GM18909 (cell line): Measurements from ENCODE around the gene RNF212.
"Not testable (repeated sequence)": the region's sequence is repeated elsewhere in the genome, so short reads cannot be mapped to it uniquely, and the experiment has no call there.

Source experiments
- ATAC-seq: cut with Tn5 transposase; IDR thresholded peaks from one replicate; pipeline ENCODE4 v1.9.1; 2021; ENCODE audit warnings: mild to moderate bottlenecking; ENCODE audit not compliant: unreplicated experiment, poor library complexity

Gene RNF212

DNA sequence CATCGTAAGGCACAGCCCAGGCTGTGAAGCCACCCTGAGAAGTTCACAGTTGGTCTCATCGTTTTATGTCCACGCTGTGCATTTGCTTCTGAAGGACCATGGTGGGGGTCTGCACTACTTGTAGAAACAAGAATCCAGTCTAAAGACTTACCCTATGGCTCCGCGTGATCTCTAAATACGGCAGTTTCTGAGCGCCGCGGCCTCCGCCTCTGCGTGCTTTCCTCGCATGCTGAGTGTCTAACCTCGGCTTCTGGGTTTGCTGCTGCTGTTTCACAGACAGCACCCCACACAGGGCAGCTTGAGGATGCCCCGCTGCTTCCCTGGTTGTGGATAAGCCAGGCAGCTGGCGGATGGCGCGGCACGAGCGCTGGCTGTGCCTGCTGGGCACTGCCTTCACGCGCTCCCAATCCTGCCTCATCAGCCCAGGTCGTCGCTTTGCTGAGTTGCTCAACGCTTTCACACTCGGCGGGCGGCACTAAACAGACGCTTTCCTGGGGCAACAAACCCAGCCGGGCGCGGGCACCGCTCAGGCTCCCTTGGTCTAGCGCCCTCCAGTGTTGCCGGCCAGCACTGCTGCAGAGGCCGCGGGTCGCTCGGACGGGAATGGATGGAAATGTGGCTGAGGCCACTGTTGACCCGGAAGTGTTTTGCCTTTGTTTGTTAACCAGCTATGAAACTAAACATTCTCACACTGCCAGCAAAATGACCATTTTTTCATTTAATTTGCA is 62.7 kb downstream of the RNF212 start:
- ATAC-seq: no peak

GRCh38 chr4:1049591-1049905 is 63.8 kb downstream of the RNF212 start:
- no peak for ATAC-seq

DNA sequence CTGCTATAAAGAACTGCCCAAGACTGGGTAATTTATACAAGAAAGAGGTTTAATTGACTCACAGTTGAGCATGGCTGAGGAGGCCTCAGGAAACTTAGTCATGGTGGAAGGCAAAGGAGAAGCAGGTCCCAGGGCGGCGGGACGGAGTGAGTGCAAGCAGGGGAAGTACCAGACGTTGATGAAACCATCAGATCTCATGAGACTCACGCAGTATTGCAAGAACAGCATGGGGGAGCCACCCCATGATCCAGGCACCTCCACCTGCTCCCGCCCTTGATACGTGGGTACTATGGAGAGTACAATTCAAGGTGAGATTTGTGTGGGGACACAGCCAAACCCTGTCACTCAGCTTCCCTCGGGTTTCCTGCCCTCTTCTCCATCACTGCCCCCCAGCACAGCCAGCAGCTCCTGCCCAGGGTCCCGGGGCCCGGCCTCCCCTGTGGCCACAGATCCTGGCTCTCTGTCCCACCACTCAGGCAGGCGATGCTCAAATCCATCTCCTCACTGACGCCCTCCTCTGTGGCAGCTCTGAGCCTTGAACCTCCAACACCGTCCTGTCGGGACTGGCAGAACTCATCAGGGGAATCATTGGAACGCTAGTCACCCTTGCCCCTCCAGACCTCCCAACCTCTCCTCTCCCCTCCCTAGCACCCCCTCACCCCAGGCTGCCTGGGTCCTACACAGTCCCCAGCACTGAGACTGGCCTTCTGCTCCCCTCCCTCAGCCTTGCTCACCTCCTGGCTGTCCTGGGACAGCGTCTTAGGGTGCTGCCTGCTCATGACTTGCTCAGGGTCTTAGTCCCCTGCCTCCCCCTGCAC is 64.4 kb downstream of the RNF212 start:
- no peak for ATAC-seq

DNA sequence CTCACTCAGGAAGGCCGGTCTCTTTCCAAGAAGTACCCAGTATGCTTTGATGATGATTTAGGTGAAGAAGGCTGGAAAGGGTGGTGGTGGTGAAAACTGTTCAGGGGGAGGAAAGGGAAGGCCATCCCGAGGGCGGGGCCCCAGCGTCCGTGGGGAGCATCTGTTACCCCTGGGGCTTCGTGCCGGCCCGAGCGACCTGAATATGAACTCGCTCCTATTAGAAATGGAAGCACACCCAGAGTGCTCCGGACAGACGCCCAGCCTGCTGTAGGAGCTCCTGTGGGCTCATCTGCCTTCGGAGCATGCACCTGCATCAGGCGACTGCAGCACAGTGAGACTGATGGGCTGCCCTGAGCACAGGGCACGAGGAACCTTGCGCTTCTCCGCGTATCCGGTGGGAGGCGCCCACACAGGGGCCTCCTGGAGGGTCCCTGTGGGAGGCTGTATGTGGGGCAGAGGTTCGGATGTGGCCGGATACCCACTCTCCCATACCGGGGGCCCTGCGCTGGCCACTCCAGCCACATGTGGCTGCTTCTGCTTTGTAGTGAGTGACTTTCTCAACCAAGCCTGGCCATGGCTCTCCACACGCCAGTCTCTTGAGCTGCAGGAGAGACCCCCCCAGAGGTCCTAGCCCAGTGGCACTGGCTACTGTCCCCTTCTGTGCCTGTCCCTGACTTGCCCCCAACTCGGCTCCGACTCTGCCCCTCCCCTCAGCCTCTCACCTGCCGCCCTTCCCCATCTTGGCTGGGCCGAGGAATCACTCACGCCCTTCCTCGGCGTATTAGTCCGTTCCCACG is 65.2 kb downstream of the RNF212 start:
- ATAC-seq: no peak

GRCh38 chr4:1047106-1047975 is 66.0 kb downstream of the RNF212 start:
- ATAC-seq: no peak

GRCh38 chr4:1046581-1047011 is 66.8 kb downstream of the RNF212 start:
- not testable (repeated sequence) for ATAC-seq

- ATAC-seq: no peak
Measured at GRCh38 chr4:1045595-1046201, 67.7 kb downstream of the RNF212 start.

GRCh38 chr4:1045193-1045594 is 68.2 kb downstream of the RNF212 start:
- no peak for ATAC-seq

- no peak for ATAC-seq
Measured at GRCh38 chr4:1044469-1045192, 68.7 kb downstream of the RNF212 start.

DNA sequence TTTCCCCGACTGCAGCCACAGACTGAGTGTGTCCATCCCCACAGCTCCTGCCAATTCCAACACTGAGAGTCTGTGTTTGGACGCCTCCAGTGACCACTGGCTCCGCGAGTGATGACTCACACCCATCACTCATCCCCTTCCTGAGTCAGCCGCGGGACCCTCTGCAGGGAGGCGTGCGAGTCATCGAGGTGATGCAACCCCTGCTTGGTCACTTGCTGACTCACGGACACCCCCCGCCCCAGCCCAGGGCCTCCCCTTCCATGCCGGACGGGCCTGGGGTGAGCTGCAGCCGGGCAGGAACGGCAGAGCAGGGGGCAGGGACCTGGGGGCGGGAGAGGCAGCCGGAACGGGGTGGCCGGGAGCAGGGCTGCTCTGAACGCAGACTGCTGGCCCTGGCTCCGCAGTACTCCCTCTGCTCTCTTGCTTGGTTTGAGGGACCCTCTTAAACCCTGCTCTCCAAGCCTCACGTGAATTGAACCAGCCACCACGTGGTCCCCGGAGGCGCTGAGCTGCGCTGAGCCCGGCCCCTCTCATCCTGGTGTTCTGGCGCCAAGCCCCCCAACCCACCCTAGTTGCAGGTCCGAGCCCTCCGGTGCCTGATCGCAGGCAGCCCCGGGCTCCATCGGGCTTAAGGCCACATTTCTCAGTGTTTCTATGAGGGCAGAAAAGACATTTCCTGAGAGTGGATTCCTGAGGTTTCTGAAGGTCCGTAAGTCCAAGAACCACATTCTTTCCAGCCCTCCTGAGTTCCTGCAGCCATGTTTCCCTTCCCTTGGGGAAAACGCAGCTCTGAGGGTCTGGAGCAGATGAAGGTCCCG is 69.5 kb downstream of the RNF212 start:
- no peak for ATAC-seq

- ATAC-seq: no peak
Measured at GRCh38 chr4:1043162-1043561, 70.2 kb downstream of the RNF212 start.

DNA sequence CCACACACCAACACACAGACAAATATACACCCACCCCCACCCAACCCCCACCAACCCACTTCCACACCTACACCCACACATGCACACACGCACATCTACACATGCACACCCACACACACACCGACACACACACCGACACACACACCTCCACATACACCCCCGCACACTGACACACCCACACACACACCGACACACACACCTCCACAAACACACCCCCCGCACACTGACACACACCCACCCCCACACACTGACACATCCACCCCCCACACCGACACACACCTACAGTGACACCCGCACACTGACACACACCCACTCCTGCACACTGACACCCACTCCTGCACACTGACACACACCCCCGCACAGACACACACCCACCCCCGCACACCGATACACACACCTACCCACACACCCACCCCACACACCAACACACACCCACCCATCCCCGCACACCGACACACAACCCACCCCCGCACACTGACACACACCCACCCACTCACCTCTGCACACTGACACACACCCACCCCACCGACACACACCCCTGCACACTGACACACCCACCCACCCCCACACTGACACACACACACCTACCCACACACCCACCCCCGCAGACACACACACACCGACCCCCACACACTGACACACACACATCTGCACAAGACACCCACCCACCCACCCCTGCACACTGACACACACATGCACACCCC is 70.9 kb downstream of the RNF212 start:
- no peak for ATAC-seq

DNA sequence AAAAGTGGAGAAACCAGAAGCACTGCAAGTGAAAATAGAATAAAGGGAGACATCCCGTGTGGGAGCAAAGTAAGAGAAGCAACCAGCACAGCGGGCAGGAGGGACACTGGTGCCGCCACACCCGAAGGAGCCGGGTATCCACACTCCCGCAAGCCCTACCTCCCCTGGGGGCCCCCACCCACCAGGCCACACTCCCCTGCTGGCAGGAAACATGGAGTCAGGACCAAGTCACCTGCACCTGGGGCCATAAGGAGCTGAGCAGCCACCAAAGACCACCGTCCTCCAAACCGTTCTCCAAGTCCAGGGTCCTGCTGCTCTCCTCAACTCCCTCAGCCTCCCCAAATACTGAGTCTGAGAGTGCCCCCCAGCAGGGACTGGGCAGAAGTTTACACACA is 71.4 kb downstream of the RNF212 start:
- no peak for ATAC-seq

DNA sequence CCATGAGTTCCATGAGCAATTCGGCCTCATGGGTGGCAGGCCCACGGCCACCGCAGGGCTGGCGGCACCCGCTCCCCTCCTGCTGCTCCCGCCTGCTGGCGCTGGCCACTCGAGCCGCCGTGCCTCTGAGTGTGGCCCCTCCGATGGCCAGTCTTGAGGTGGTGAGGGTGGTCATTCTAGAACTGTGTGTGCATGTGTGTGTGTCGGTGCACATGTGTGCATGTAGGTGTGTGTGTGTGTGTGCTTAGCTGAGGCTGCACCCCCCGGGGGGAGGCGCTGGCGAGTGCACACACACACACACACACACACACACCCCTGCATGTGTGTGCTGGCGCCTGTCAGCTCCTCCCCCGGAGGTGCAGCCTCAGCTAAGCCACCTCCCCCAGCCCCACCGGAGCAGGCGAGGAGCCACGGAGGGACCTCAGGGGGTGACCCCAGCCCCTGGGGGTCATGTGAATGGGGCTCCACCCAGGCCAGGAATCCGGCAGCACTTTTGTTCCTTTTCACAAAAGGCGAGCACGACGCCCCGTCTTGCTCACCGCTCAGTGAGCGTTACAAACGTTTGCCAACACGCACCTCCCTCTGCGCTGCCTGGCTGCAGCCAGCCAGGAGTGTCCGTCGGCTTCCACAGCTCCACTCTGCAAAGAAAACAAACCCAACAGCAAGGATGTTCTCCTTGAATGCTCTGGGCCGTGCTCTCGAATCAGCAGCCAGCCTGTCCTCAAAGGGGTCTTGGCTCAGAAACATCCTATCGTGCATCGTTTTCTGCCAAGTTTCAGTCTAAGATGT is 72.0 kb downstream of the RNF212 start:
- no peak for ATAC-seq

- ATAC-seq: no peak
Measured at GRCh38 chr4:1040344-1041146, 72.8 kb downstream of the RNF212 start.
